ENCODE results near the gene BCAM.
"Not testable (repeated sequence)": the region's sequence is repeated elsewhere in the genome, so short reads cannot be mapped to it uniquely, and the experiment has no call there.

Gene BCAM

GRCh38 chr19:44848812-44849447, 40.0 kb downstream of the BCAM start:
- DNase-seq (ENCODE audit: low spot score): no peak

GRCh38 chr19:44850641-44851109, 41.8 kb downstream of the BCAM start:
- DNase-seq (ENCODE audit: low spot score): no peak

DNA sequence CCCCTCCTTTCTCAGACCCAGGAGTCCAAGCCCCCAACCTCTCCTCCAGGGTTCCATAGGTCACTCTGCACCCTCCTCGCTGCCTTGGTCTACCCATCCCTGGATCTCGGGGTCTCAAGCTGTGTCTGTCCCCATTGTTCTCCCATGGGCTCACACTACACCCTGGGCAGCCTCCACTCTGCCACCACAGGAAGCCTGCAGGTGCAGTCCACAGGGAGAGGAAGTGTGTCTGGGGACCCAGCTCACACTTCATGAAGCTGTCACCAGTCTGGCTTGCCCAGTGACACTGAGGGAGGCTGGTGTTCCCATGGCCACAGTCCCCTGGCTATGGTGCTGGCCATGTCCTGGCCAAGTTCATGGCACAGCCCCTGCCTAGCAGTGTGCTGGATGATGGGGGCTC, 42.5 kb downstream of the BCAM start:
- DNase-seq (ENCODE audit: low spot score): no peak

GRCh38 chr19:44855606-44856005, 46.7 kb downstream of the BCAM start:
- DNase-seq (ENCODE audit: low spot score): no peak

DNA sequence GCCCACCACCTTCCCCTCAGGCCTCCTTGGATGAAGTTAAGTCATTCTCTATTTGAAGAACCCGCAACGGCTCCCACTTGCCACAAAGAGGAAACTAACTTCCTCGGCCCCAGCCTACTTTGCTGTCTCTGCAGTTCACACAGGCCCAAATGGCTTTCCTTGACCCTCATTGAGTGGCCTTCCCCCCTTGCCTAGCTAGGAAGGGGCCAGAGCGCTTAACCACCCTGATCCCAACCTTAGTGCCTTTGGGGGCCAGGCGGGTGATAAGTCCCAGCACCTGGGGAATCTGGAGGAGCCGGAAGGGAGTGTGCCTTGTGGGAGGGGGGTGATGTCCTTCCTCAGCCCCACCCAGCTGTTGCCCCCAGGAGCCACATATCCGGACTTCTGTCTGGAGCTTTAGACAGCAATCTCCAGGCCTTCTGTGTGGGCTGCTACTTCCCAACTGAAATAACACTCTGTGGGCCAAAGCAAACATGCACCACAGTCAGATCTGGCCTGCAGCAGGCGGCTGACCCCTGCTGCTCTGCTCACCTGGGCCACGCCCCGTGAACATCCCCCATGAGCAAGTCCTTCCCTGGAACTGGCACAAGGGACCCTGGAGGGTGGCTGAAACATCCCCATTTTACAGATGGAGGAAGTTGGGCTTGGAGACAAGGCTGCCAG, 47.6 kb downstream of the BCAM start:
- no peak for DNase-seq (ENCODE audit: low spot score)

DNA sequence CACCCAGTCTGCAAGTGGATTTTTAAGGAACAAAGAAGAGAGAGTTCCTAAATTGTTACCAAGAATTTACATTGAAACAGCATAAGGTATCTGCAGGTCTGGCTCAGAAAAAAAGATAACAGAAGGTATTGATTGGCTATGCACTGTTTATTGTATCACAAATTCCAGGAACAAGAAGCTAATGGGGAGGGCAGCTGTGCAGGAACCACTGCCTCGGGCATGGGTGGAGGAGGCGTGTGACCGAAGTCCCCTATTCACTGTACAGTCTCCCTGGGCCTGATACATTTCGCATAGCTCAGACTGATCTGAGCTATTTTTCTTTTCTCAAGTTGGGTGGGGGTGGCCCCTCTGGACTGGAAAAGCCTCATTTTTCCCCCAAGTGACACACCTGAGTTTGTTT, 48.9 kb downstream of the BCAM start:
- no peak for DNase-seq (ENCODE audit: low spot score)

DNA sequence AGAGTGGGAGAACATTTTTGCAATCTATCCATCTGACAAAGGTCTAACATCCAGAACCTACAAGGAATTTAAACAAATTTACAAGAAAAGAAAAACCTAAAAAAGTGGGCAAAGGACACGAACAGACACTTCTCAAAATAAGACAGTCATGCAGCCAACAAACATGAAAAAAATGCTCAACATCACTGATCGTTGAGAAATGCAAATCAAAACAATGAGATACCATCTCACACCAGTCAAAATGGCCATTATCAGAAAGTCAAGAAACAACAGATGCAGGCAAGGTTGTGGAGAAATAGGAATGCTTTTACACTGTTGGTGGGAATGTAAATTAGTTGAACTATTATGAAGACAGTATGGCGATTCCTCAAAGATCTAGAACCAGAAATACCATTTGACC, 52.7 kb downstream of the BCAM start:
- DNase-seq (ENCODE audit: low spot score): not testable (repeated sequence)

DNA sequence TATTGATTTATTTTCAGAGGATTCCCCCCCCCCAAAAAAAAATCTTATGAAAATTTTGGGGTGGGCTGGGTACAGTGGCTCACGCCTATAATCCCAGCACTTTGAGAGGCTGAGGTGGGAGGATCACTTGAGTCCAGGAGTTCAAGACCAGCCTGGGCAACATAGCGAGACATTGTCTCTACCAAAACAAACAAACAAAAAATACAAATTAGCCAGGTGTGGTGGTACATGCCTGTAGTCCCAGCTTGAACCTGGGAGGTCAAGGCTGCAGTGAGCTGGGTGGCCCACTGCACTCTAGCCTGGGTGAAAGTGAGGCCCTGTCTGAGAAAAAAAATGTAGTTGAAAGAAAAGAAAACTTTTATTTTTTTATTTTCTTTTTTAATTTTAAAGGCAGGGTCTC, 55.1 kb downstream of the BCAM start:
- no peak for DNase-seq (ENCODE audit: low spot score)

GRCh38 chr19:44865196-44865767, 56.4 kb downstream of the BCAM start:
- DNase-seq (ENCODE audit: low spot score): no peak

GRCh38 chr19:44866664-44867063, 57.8 kb downstream of the BCAM start:
- no peak for DNase-seq (ENCODE audit: low spot score)

DNA sequence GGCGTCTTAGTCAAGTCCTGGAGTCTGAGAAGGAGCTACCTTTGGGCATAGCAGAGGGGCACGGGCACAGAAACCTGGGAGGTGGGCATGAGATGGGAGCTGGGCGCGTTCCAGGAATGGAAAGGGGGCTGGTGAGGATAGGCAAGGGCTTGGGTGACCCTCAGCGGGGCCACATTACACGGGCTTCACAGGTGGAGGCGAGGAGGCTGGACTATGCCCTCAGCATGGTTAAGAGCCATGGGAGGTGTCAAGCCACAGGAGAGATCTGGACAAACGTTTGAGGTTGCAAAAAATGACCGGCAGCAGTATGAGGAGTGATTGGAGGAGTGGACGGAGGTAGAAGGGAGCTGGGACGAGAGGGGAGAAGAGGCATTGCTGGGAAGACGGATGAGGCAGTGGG, 58.7 kb downstream of the BCAM start:
- DNase-seq (ENCODE audit: low spot score): no peak

GRCh38 chr19:44869733-44870470, 61.0 kb downstream of the BCAM start:
- no peak for DNase-seq (ENCODE audit: low spot score)
